H7 (cell line): Measurements from ENCODE around the gene CDH22. TPM values are rescaled to one million over a fixed set of nuclear protein-coding genes. Genes with fewer than 3 reads are reported as not detected.

Experiments used
- DNase-seq: peaks from one replicate; pipeline ENCODE4 v3.0.0; 2012
- H3K27me3 ChIP-seq: 2 replicates; pipeline ENCODE4 v1.6.0; 2011; ENCODE audit warnings: mild to moderate bottlenecking, low read length; ENCODE audit not compliant: control insufficient read depth, insufficient read depth
- H3K36me3 ChIP-seq: replicated peaks from 2 replicates; pipeline ENCODE4 v1.5.1; 2011; ENCODE audit warnings: low read length; ENCODE audit not compliant: control insufficient read depth, insufficient read depth
- H3K4me3 ChIP-seq: 2 replicates; pipeline ENCODE4 v1.5.1; 2011; ENCODE audit warnings: low read depth, mild to moderate bottlenecking, control low read depth, low read length, moderate library complexity; ENCODE audit not compliant: insufficient read depth
- total RNA-seq: library from RNA; depleted of rRNA; stranded (reverse); fragments of >200 nt; shearing (Covaris generic); gene quantifications from 2 replicates; pipeline ENCODE4 v1.2.3, GENCODE V29; 2014; rRNA removed

CDH22 gene
- total RNA-seq, 1 experiment from 2014 or later = 0.03 TPM

GRCh38 chr20:46128310-46129151 is 179.8 kb downstream of the CDH22 start:
- H3K36me3 ChIP-seq = no peaks in the 10 kb centered on the region; the same call in 1 of the 2 replicates
- peak; percentile 91 for DNase-seq
- H3K27me3 ChIP-seq = peaks cover 11% of the 10 kb centered on the region
- H3K4me3 ChIP-seq = no peak overlapping the region

- Histone ChIP-seq H3K36me3 (peaks cover 4% of the 10 kb centered on the region), H3K27me3 (peaks cover 11% of the 10 kb centered on the region), H3K4me3 (no peak overlapping the region)
- no peak for DNase-seq
Observed at GRCh38 chr20:46127396-46128010, 180.8 kb downstream of the CDH22 start.

- H3K4me3 ChIP-seq = no peak overlapping the region
- peaks cover 7% of the 10 kb centered on the region; the same call in 1 of the 2 replicates for H3K27me3 ChIP-seq
- peak; percentile 18 for DNase-seq
- peaks cover 4% of the 10 kb centered on the region for H3K36me3 ChIP-seq
Observed at GRCh38 chr20:46126440-46127056, 181.8 kb downstream of the CDH22 start.

Other genes starting within 250 kb of the CDH22 start
- gene NCOA5, start 218.5 kb downstream of the CDH22 start, total RNA-seq = 8.6 and 12.2 TPM in 2 replicates
- 8.2 and 8.8 TPM in 2 replicates for gene CD40, start 190.2 kb downstream of the CDH22 start, total RNA-seq
- gene ELMO2, start 98.1 kb upstream of the CDH22 start, total RNA-seq = 34.2 and 36.8 TPM in 2 replicates
- 3.9 and 9.1 TPM in 2 replicates for gene ZNF334, start 205.1 kb upstream of the CDH22 start, total RNA-seq
- not detected in 2 replicates for gene OCSTAMP, start 242.2 kb upstream of the CDH22 start, total RNA-seq